ENCODE data around the gene RARA. TPM values are rescaled to one million over a fixed set of nuclear protein-coding genes. Genes with fewer than 3 reads are reported as not detected.
A peak's percentile ranks its signal among the peaks of the same experiment; 100 is the strongest.

Gene RARA
- total and polyA plus RNA-seq, 7 experiments from 2014 or later: 6.7 to 115 (median 42.9) TPM

- Histone ChIP-seq H3K9me3 (ENCODE audit: control insufficient read depth in 2 of 3, low read length in 3 of 3) (no peaks in the 10 kb centered on the region), H3K36me3 (ENCODE audit: control insufficient read depth in 2 of 3, insufficient read depth in 3 of 3, low read length in 3 of 3) (peaks cover 0 to 15% (median 0%) of the 10 kb centered on the region in 3 experiments), H3K27ac (ENCODE audit: low read depth, low read length) (peak overlapping the region; percentile 60), H3K4me3 (ENCODE audit: low read length) (no peak overlapping the region), H3K27me3 (ENCODE audit: control insufficient read depth in 2 of 2, insufficient read depth in 2 of 2, low read length in 2 of 2) (no peaks in the 10 kb centered on the region), H3K4me1 (ENCODE audit: control insufficient read depth in 2 of 2, insufficient read depth in 2 of 2, low read length in 2 of 2) (peaks cover 66 to 82% of the 10 kb centered on the region in 2 donors)
- H3K4me1 Mint-ChIP-seq: peaks cover 73 to 92% (median 84%) of the 10 kb centered on the region in 7 donors
- ChIA-PET CTCF (interaction anchor here (0.6 to 3.2 kb wide), 7 partner anchors 10 to 633 kb away, joined by 3 to 10 read pairs (median 3); no protein-coding TSS in a partner anchor), POLR2A (interaction anchor here (0.6 to 34.9 kb wide), 7 partner anchors 10 to 405 kb away, joined by 3 to 742 read pairs (median 5); partner anchors contain the start of gene RARA)
- H3K27me3 Mint-ChIP-seq: no peaks in the 10 kb centered on the region
- DNase-seq: no peak
- ATAC-seq: no peak
- peak overlapping the region; percentile 73 to 99 (median 88) for H3K27ac Mint-ChIP-seq
- H3K4me3 Mint-ChIP-seq: peak overlapping the region; percentile 63 to 97 (median 75)
- intact Hi-C loops (cut with micrococcal nuclease): loop anchor here (1.0 kb wide), 1 partner anchor 10 kb away; no protein-coding TSS in a partner anchor
- H3K9me3 Mint-ChIP-seq: no peaks in the 10 kb centered on the region
- peaks cover 0 to 36% (median 11%) of the 10 kb centered on the region in 5 donors for H3K36me3 Mint-ChIP-seq
Measured at GRCh38 chr17:40330850-40331470, 22.0 kb downstream of the RARA start.

- DNase-seq: no peak
Measured at GRCh38 chr17:40331743-40332641, 23.0 kb downstream of the RARA start.

GRCh38 chr17:40333781-40334448 lies 24.9 kb downstream of the RARA start:
- H3K27ac Mint-ChIP-seq: peak overlapping the region in 8 of 9 donors; percentile 74 to 87 (median 83)
- H3K36me3 Mint-ChIP-seq: peaks cover 0 to 43% (median 11%) of the 10 kb centered on the region in 5 donors
- DNase-seq (no peak), ATAC-seq (peak; percentile 33)
- POLR2A ChIA-PET: interaction anchor here (34.9 kb wide), 1 partner anchor 18 kb away, joined by 742 read pairs; the partner anchor contains the start of gene RARA
- H3K9me3 Mint-ChIP-seq: no peaks in the 10 kb centered on the region
- Histone ChIP-seq H3K36me3 (ENCODE audit: control insufficient read depth in 2 of 3, insufficient read depth in 3 of 3, low read length in 3 of 3) (peaks cover 0 to 15% (median 0%) of the 10 kb centered on the region in 3 experiments), H3K4me1 (ENCODE audit: control insufficient read depth in 2 of 2, insufficient read depth in 2 of 2, low read length in 2 of 2) (peaks cover 45 to 60% of the 10 kb centered on the region in 2 donors), H3K27ac (ENCODE audit: low read depth, low read length) (peak overlapping the region; percentile 37), H3K27me3 (ENCODE audit: control insufficient read depth in 2 of 2, insufficient read depth in 2 of 2, low read length in 2 of 2) (no peaks in the 10 kb centered on the region), H3K4me3 (ENCODE audit: low read length) (no peak overlapping the region), H3K9me3 (ENCODE audit: control insufficient read depth in 2 of 3, low read length in 3 of 3) (no peaks in the 10 kb centered on the region)
- intact Hi-C loops (cut with micrococcal nuclease): loop anchor here in 1 of 2 donors (1.0 kb wide), 1 partner anchor 8 kb away; no protein-coding TSS in a partner anchor
- H3K4me1 Mint-ChIP-seq: peaks cover 59 to 82% (median 75%) of the 10 kb centered on the region in 7 donors
- H3K4me3 Mint-ChIP-seq: peak overlapping the region in 8 of 10 donors; percentile 6 to 79 (median 50)
- CTCF ChIA-PET: interaction anchor here (0.8 to 1.6 kb wide), 2 partner anchors 21 to 26 kb away, joined by 3 to 6 read pairs; no protein-coding TSS in a partner anchor
- H3K27me3 Mint-ChIP-seq: no peaks in the 10 kb centered on the region

More at GRCh38 chr17:40331743-40332641, 23.0 kb downstream of the RARA start:
- Mint-ChIP-seq H3K27me3 (no peaks in the 10 kb centered on the region), H3K36me3 (peaks cover 0 to 36% (median 11%) of the 10 kb centered on the region in 5 donors), H3K4me1 (peaks cover 65 to 85% (median 79%) of the 10 kb centered on the region in 7 donors), H3K27ac (peak overlapping the region; percentile 56 to 99 (median 85)), H3K9me3 (no peaks in the 10 kb centered on the region), H3K4me3 (peak overlapping the region in 9 of 10 donors; percentile 8 to 97 (median 63))
- peak; percentile 9 for ATAC-seq
- Histone ChIP-seq H3K27ac (ENCODE audit: low read depth, low read length) (peak overlapping the region; percentile 31), H3K9me3 (ENCODE audit: control insufficient read depth in 2 of 3, low read length in 3 of 3) (no peaks in the 10 kb centered on the region), H3K27me3 (ENCODE audit: control insufficient read depth in 2 of 2, insufficient read depth in 2 of 2, low read length in 2 of 2) (no peaks in the 10 kb centered on the region), H3K36me3 (ENCODE audit: control insufficient read depth in 2 of 3, insufficient read depth in 3 of 3, low read length in 3 of 3) (peaks cover 0 to 15% (median 0%) of the 10 kb centered on the region in 3 experiments), H3K4me1 (ENCODE audit: control insufficient read depth in 2 of 2, insufficient read depth in 2 of 2, low read length in 2 of 2) (peaks cover 56 to 72% of the 10 kb centered on the region in 2 donors), H3K4me3 (ENCODE audit: low read length) (no peak overlapping the region)
- intact Hi-C loops (cut with micrococcal nuclease): no loop called here
- POLR2A ChIA-PET: interaction anchor here (0.6 to 34.9 kb wide), 6 partner anchors 8 to 406 kb away, joined by 3 to 742 read pairs (median 5); partner anchors contain the start of gene RARA
- CTCF ChIA-PET: interaction anchor here (0.8 to 3.2 kb wide), 5 partner anchors 9 to 30 kb away, joined by 3 to 10 read pairs (median 4); no protein-coding TSS in a partner anchor

- Histone ChIP-seq H3K4me1 (ENCODE audit: control insufficient read depth in 2 of 2, insufficient read depth in 2 of 2, low read length in 2 of 2) (peaks cover 36 to 46% of the 10 kb centered on the region in 2 donors), H3K27me3 (ENCODE audit: control insufficient read depth in 2 of 2, insufficient read depth in 2 of 2, low read length in 2 of 2) (no peaks in the 10 kb centered on the region), H3K9me3 (ENCODE audit: control insufficient read depth in 2 of 3, low read length in 3 of 3) (no peaks in the 10 kb centered on the region), H3K36me3 (ENCODE audit: control insufficient read depth in 2 of 3, insufficient read depth in 3 of 3, low read length in 3 of 3) (peaks cover 0 to 22% (median 6%) of the 10 kb centered on the region in 3 experiments), H3K27ac (ENCODE audit: low read depth, low read length) (no peak overlapping the region), H3K4me3 (ENCODE audit: low read length) (no peak overlapping the region)
- Mint-ChIP-seq H3K36me3 (peaks cover 0 to 54% (median 14%) of the 10 kb centered on the region in 5 donors), H3K4me1 (peaks cover 58 to 84% (median 77%) of the 10 kb centered on the region in 7 donors), H3K27me3 (no peaks in the 10 kb centered on the region), H3K9me3 (no peaks in the 10 kb centered on the region), H3K4me3 (no peak overlapping the region), H3K27ac (peak overlapping the region in 4 of 9 donors; percentile 13 to 84 (median 58))
- CTCF ChIA-PET: interaction anchor here (1.2 kb wide), 1 partner anchor 8 kb away, joined by 5 read pairs; no protein-coding TSS in a partner anchor
- intact Hi-C loops (cut with micrococcal nuclease): no loop called here
- POLR2A ChIA-PET: interaction anchor here (1.1 to 34.9 kb wide), 3 partner anchors 10 to 20 kb away, joined by 3 to 742 read pairs (median 6); partner anchors contain the start of gene RARA
- DNase-seq (no peak), ATAC-seq (no peak)
Measured at GRCh38 chr17:40335620-40336019, 26.6 kb downstream of the RARA start.

- Mint-ChIP-seq H3K27ac (peak overlapping the region; percentile 60 to 94 (median 76)), H3K4me3 (peak overlapping the region in 5 of 10 donors; percentile 11 to 50 (median 38)), H3K9me3 (no peaks in the 10 kb centered on the region), H3K36me3 (peaks cover 0 to 47% (median 9%) of the 10 kb centered on the region in 5 donors), H3K27me3 (no peaks in the 10 kb centered on the region), H3K4me1 (peaks cover 48 to 74% (median 71%) of the 10 kb centered on the region in 7 donors)
- ChIA-PET POLR2A (interaction anchor here (34.9 kb wide), 1 partner anchor 22 kb away, joined by 742 read pairs; the partner anchor contains the start of gene RARA), CTCF (interaction anchor here (0.6 to 1.2 kb wide), 3 partner anchors 16 to 30 kb away, joined by 3 read pairs; partner anchors contain the start of gene RARA)
- Histone ChIP-seq H3K27ac (ENCODE audit: low read depth, low read length) (peak overlapping the region; percentile 43), H3K27me3 (ENCODE audit: control insufficient read depth in 2 of 2, insufficient read depth in 2 of 2, low read length in 2 of 2) (no peaks in the 10 kb centered on the region), H3K9me3 (ENCODE audit: control insufficient read depth in 2 of 3, low read length in 3 of 3) (no peaks in the 10 kb centered on the region), H3K36me3 (ENCODE audit: control insufficient read depth in 2 of 3, insufficient read depth in 3 of 3, low read length in 3 of 3) (peaks cover 0 to 11% (median 6%) of the 10 kb centered on the region in 3 experiments), H3K4me3 (ENCODE audit: low read length) (no peak overlapping the region), H3K4me1 (ENCODE audit: control insufficient read depth in 2 of 2, insufficient read depth in 2 of 2, low read length in 2 of 2) (peaks cover 33 to 35% of the 10 kb centered on the region in 2 donors)
- intact Hi-C loops (cut with micrococcal nuclease): no loop called here
- DNase-seq (no peak), ATAC-seq (no peak)
Measured at GRCh38 chr17:40337351-40337750, 28.4 kb downstream of the RARA start.

Measured in naive thymus-derived CD4-positive, alpha-beta T cell (primary cell).